Measurements from ENCODE around the gene CEP128.

DNA sequence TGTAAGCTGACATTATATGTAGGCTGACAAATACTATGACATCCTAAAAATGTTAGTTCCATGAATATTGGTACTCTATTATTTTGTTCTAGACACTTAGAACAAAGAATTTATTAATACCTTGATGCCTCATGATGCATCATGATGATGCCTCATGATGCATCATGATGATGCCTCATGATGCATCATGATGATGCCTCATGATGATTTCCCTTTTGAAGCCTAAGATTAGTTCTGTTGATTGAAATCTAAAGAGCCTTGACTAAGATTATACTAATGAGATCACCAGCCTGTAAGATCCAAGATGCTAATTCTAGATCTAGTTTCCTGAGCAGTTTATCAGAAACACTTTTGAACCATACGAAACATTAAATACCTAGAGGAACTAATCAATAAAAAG, 4.6 kb upstream of the CEP128 start:
- TF ChIP-seq, protein P1, sequence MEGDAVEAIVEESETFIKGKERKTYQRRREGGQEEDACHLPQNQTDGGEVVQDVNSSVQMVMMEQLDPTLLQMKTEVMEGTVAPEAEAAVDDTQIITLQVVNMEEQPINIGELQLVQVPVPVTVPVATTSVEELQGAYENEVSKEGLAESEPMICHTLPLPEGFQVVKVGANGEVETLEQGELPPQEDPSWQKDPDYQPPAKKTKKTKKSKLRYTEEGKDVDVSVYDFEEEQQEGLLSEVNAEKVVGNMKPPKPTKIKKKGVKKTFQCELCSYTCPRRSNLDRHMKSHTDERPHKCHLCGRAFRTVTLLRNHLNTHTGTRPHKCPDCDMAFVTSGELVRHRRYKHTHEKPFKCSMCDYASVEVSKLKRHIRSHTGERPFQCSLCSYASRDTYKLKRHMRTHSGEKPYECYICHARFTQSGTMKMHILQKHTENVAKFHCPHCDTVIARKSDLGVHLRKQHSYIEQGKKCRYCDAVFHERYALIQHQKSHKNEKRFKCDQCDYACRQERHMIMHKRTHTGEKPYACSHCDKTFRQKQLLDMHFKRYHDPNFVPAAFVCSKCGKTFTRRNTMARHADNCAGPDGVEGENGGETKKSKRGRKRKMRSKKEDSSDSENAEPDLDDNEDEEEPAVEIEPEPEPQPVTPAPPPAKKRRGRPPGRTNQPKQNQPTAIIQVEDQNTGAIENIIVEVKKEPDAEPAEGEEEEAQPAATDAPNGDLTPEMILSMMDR (conservative IDR thresholded peaks at IDR 0.05) = no peak
- TF ChIP-seq EZH2 (IDR thresholded peaks at IDR 0.05; ENCODE audit: low read depth) = no peak

Measured in PC-9 (cell line).